Spinal cord (tissue), 10 donors: ENCODE results near the gene XRCC6. TPM values are rescaled to one million over a fixed set of nuclear protein-coding genes. Genes with fewer than 3 reads are reported as not detected.
"Not testable (repeated sequence)": the region's sequence is repeated elsewhere in the genome, so short reads cannot be mapped to it uniquely, and the experiment has no call there.

Experiments used
- DNase-seq, 6 donors: peaks; one replicate each; pipeline versions ENCODE4 v3.0.0 to v3.0.0-alpha.2; 2013 to 2015; ENCODE audit warnings: low spot score in 6 of 6, low read depth in 4 of 6
- H3K27ac ChIP-seq: one replicate; pipeline ENCODE4 v1.5.1; 2013; ENCODE audit warnings: low read depth, low read length, control low read depth
- H3K27me3 ChIP-seq: one replicate; pipeline ENCODE4 v1.6.1; 2013; ENCODE audit warnings: low read length; ENCODE audit not compliant: control insufficient read depth, insufficient read depth
- H3K36me3 ChIP-seq: one replicate; pipeline ENCODE4 v1.6.1; 2013; ENCODE audit warnings: low read length; ENCODE audit not compliant: control insufficient read depth, insufficient read depth
- H3K4me1 ChIP-seq: one replicate; pipeline ENCODE4 v1.6.1; 2013; ENCODE audit warnings: low read length; ENCODE audit not compliant: control insufficient read depth, insufficient read depth
- H3K4me3 ChIP-seq: one replicate; pipeline ENCODE4 v1.5.1; 2013; ENCODE audit warnings: low read depth, low read length, control low read depth
- H3K9me3 ChIP-seq: one replicate; pipeline ENCODE4 v1.6.1; 2013; ENCODE audit warnings: low read length; ENCODE audit not compliant: control insufficient read depth, insufficient read depth
- WGBS: methylation state at CpG from one replicate; pipeline ENCODE4 v1.1.5; 2013; ENCODE audit warnings: missing lambda C conversion rate; ENCODE audit not compliant: insufficient coverage; 5-methylcytosine and 5-hydroxymethylcytosine counted together
- polyA plus RNA-seq, 2 donors: library from polyadenylated mRNA; unstranded; fragments of 120-200 nt; gene quantifications; one replicate each; pipeline ENCODE4 v1.2.1, GENCODE V29; 2013; ENCODE audit not compliant: insufficient read length in 2 of 2
- total RNA-seq, 2 donors: library from RNA; depleted of rRNA in 1 of 2; stranded (reverse); fragments of 120-200 nt in 1 of 2; fragments of >200 nt in 1 of 2; gene quantifications; one replicate each; pipeline versions ENCODE4 v1.2.3 to v1.2.4, GENCODE V29; 2013 to 2014
- donor health status: healthy.

Gene XRCC6
- total and polyA plus RNA-seq, 4 donors, result 213 to 239 (median 220) TPM

- DNase-seq, result no peak
- Histone ChIP-seq H3K27me3 (no peaks in the 10 kb centered on the region), H3K4me3 (no peak overlapping the region), H3K27ac (no peak overlapping the region), H3K36me3 (peaks cover 37% of the 10 kb centered on the region), H3K4me1 (no peaks in the 10 kb centered on the region), H3K9me3 (no peaks in the 10 kb centered on the region)
- 92% methylated on average over 2 of the region's 6 CpGs for WGBS
These were observed 51.9 kb downstream of the XRCC6 start for GRCh38 chr22:41672780-41673509.

GRCh38 chr22:41674846-41675340 is 53.8 kb downstream of the XRCC6 start:
- Histone ChIP-seq H3K27ac (no peak overlapping the region), H3K9me3 (no peaks in the 10 kb centered on the region), H3K36me3 (peaks cover 51% of the 10 kb centered on the region), H3K4me1 (no peaks in the 10 kb centered on the region), H3K27me3 (no peaks in the 10 kb centered on the region), H3K4me3 (no peak overlapping the region)
- 83% methylated on average over 11 of the region's 12 CpGs for WGBS
- DNase-seq, result no peak

GRCh38 chr22:41676134-41676533 is 55.0 kb downstream of the XRCC6 start:
- H3K36me3 ChIP-seq, result peaks cover 53% of the 10 kb centered on the region

DNA sequence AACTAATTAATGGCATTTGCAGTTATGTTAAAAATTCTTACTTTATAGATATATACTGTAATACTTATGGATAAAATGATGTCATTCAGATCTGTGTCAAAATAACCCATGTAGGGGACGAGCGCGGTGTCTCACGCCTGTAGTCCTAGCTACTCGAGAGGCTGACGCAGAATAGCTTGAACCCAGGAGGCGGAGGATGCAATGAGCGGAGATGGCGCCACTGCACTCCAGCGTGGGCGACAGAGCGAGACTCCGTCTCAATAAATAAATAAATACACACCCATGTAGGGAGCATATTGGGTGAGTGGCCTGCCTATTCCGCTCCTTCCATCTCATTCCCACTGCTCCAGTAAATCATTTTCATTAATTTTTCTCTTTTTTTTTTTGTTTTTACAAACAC is 60.5 kb downstream of the XRCC6 start:
- no peaks in the 10 kb centered on the region for H3K27me3 ChIP-seq
- no peak overlapping the region for H3K27ac ChIP-seq
- H3K36me3 ChIP-seq, result peaks cover 28% of the 10 kb centered on the region
- no CpG with 5 or more reads among the region's 14 CpGs for WGBS
- no peaks in the 10 kb centered on the region for H3K9me3 ChIP-seq
- H3K4me3 ChIP-seq, result peak overlapping the region; percentile 75
- peaks cover 7% of the 10 kb centered on the region for H3K4me1 ChIP-seq
- no peak for DNase-seq

More at GRCh38 chr22:41676134-41676533, 55.0 kb downstream of the XRCC6 start:
- no peaks in the 10 kb centered on the region for H3K27me3 ChIP-seq
- 86% methylated on average over 4 of the region's 4 CpGs for WGBS
- no peak overlapping the region for H3K27ac ChIP-seq
- DNase-seq, result no peak
- no peaks in the 10 kb centered on the region for H3K9me3 ChIP-seq
- no peaks in the 10 kb centered on the region for H3K4me1 ChIP-seq
- H3K4me3 ChIP-seq, result no peak overlapping the region

GRCh38 chr22:41682033-41682807 is 61.1 kb downstream of the XRCC6 start:
- 43% methylated on average over 45 of the region's 50 CpGs for WGBS
- Histone ChIP-seq H3K9me3 (no peaks in the 10 kb centered on the region), H3K4me3 (peak overlapping the region; percentile 75), H3K27me3 (no peaks in the 10 kb centered on the region), H3K4me1 (peaks cover 10% of the 10 kb centered on the region), H3K36me3 (peaks cover 26% of the 10 kb centered on the region), H3K27ac (peak overlapping the region; percentile 87)
- peak; percentile 59 to 95 (median 71) for DNase-seq

- no peaks in the 10 kb centered on the region for H3K27me3 ChIP-seq
- H3K27ac ChIP-seq, result no peak overlapping the region
- H3K4me3 ChIP-seq, result no peak overlapping the region
- WGBS, result 94% methylated on average over 8 of the region's 9 CpGs
- H3K36me3 ChIP-seq, result peaks cover 20% of the 10 kb centered on the region
- H3K4me1 ChIP-seq, result peaks cover 16% of the 10 kb centered on the region
- DNase-seq, result no peak
- H3K9me3 ChIP-seq, result no peaks in the 10 kb centered on the region
These were observed 62.0 kb downstream of the XRCC6 start for GRCh38 chr22:41683052-41683451.

DNA sequence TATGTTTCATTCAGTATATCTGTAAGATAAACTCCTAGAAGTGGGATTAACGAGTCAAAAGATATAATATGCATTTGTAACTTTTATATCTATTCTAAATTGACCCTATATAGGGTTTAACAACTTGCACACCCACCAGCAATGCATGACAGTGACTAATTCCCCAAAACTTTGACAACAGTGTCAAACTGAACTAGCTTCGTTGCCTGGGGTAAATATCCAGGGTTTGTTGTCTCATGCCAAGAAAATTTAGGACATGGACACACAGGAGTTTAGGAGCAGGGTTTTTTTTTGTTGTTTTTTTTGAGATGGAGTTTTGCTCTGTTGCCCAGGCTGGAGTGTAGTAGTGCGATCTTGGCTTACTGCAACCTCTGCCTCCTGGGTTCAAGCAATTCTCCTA is 62.5 kb downstream of the XRCC6 start:
- no CpG with 5 or more reads among the region's 3 CpGs for WGBS
- no peaks in the 10 kb centered on the region for H3K27me3 ChIP-seq
- peaks cover 21% of the 10 kb centered on the region for H3K4me1 ChIP-seq
- no peak overlapping the region for H3K27ac ChIP-seq
- H3K9me3 ChIP-seq, result no peaks in the 10 kb centered on the region
- H3K4me3 ChIP-seq, result no peak overlapping the region
- DNase-seq, result no peak
- peaks cover 14% of the 10 kb centered on the region for H3K36me3 ChIP-seq

- WGBS, result 100% methylated on average over 1 of the region's 4 CpGs
- peaks cover 25% of the 10 kb centered on the region for H3K4me1 ChIP-seq
These were observed 63.1 kb downstream of the XRCC6 start for GRCh38 chr22:41684194-41684593.

GRCh38 chr22:41686890-41687289 is 65.8 kb downstream of the XRCC6 start:
- H3K27me3 ChIP-seq, H3K27ac ChIP-seq, H3K9me3 ChIP-seq, H3K36me3 ChIP-seq, DNase-seq, H3K4me3 ChIP-seq: not testable (repeated sequence)
- peaks cover 30% of the 10 kb centered on the region for H3K4me1 ChIP-seq
- no CpG with 5 or more reads among the region's 11 CpGs for WGBS

More at GRCh38 chr22:41684194-41684593, 63.1 kb downstream of the XRCC6 start:
- H3K36me3 ChIP-seq, result peaks cover 8% of the 10 kb centered on the region
- no peak overlapping the region for H3K4me3 ChIP-seq
- H3K27ac ChIP-seq, result no peak overlapping the region
- DNase-seq, result no peak
- no peaks in the 10 kb centered on the region for H3K9me3 ChIP-seq
- H3K27me3 ChIP-seq, result no peaks in the 10 kb centered on the region
